ENCODE results near the gene PAFAH2. TPM values are rescaled to one million over a fixed set of nuclear protein-coding genes. Genes with fewer than 3 reads are reported as not detected.

Gene PAFAH2
- total RNA-seq, 1 experiment from 2014 or later: 8.4 TPM

DNA sequence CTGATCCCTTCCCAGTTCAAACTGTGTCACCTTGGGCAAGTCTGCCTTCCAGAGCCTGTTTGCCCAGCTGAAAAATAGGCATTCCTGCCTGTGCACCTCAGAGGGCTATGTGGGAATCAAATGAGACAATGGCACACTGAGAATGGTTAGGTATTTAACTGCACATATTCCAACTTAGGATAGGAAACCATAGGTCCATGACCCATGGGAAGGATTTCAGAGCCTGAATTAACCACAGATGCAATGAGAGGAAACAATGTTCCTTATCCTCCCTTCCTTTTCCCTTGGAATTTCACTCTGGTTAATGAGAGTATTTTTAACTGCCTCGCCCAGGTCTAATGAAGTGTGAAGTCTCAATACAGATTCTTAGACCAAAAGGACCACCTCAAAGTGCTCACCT lies 12.7 kb downstream of the PAFAH2 start:
- Mint-ChIP-seq H3K27me3 (ENCODE audit: unreplicated experiment) (no peaks in the 10 kb centered on the region), H3K27ac (ENCODE audit: unreplicated experiment) (no peak overlapping the region), H3K4me3 (ENCODE audit: low read depth, unreplicated experiment) (no peak overlapping the region), H3K36me3 (ENCODE audit: insufficient read depth, unreplicated experiment) (peaks cover 5% of the 10 kb centered on the region), H3K4me1 (ENCODE audit: low read depth, unreplicated experiment) (no peaks in the 10 kb centered on the region), H3K9me3 (ENCODE audit: low read depth, unreplicated experiment) (no peaks in the 10 kb centered on the region)
- DNase-seq: no peak
- no TSS peak for BruUV-seq (replicated peaks)
- intact Hi-C loops (cut with micrococcal nuclease; ENCODE audit: unreplicated experiment): no loop called here
- CTCF ChIA-PET: no interaction called here
- TF ChIP-seq CTCF (IDR thresholded peaks at IDR 0.05; ENCODE audit: unreplicated experiment): no peak

- H3K27ac Mint-ChIP-seq (ENCODE audit: unreplicated experiment): no peak overlapping the region
- CTCF ChIA-PET: no interaction called here
- H3K36me3 Mint-ChIP-seq (ENCODE audit: insufficient read depth, unreplicated experiment): no peaks in the 10 kb centered on the region
- BruUV-seq (replicated peaks): no TSS peak
- no peaks in the 10 kb centered on the region for H3K4me1 Mint-ChIP-seq (ENCODE audit: low read depth, unreplicated experiment)
- no peaks in the 10 kb centered on the region for H3K9me3 Mint-ChIP-seq (ENCODE audit: low read depth, unreplicated experiment)
- no peak for DNase-seq
- TF ChIP-seq CTCF (IDR thresholded peaks at IDR 0.05; ENCODE audit: unreplicated experiment): no peak
- intact Hi-C loops (cut with micrococcal nuclease; ENCODE audit: unreplicated experiment): no loop called here
- H3K27me3 Mint-ChIP-seq (ENCODE audit: unreplicated experiment): no peaks in the 10 kb centered on the region
- H3K4me3 Mint-ChIP-seq (ENCODE audit: low read depth, unreplicated experiment): no peak overlapping the region
Observed at GRCh38 chr1:25979210-25979609, 18.7 kb downstream of the PAFAH2 start.

- BruUV-seq (replicated peaks): no TSS peak
- Mint-ChIP-seq H3K27ac (ENCODE audit: unreplicated experiment) (no peak overlapping the region), H3K27me3 (ENCODE audit: unreplicated experiment) (no peaks in the 10 kb centered on the region), H3K36me3 (ENCODE audit: insufficient read depth, unreplicated experiment) (no peaks in the 10 kb centered on the region), H3K4me1 (ENCODE audit: low read depth, unreplicated experiment) (no peaks in the 10 kb centered on the region), H3K9me3 (ENCODE audit: low read depth, unreplicated experiment) (no peaks in the 10 kb centered on the region), H3K4me3 (ENCODE audit: low read depth, unreplicated experiment) (no peak overlapping the region)
- intact Hi-C loops (cut with micrococcal nuclease; ENCODE audit: unreplicated experiment): no loop called here
- DNase-seq: no peak
- no peak for TF ChIP-seq CTCF (IDR thresholded peaks at IDR 0.05; ENCODE audit: unreplicated experiment)
- CTCF ChIA-PET: no interaction called here
Observed at GRCh38 chr1:25978403-25978802, 19.5 kb downstream of the PAFAH2 start.

DNA sequence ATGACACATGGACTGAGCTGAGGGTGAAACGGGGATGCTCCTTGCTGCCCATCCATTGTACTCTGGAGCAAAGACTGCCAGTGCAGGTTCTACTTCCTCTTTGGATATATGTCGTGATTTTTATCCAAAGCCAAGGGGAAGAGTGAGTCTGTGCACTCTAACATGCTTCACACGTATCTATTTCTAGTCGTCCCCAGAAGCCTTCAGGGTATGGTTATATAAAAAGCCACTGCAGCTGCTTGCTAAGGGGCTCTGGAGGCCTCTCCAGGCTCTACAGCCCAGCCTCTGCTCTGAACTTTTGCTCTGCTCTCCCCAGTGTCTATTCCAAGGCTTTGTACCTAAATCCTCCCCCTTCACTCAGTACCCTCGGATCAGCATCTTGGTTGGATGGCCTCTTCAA lies 20.1 kb downstream of the PAFAH2 start:
- H3K27me3 Mint-ChIP-seq (ENCODE audit: unreplicated experiment): no peaks in the 10 kb centered on the region
- H3K36me3 Mint-ChIP-seq (ENCODE audit: insufficient read depth, unreplicated experiment): no peaks in the 10 kb centered on the region
- TF ChIP-seq CTCF (IDR thresholded peaks at IDR 0.05; ENCODE audit: unreplicated experiment): no peak
- H3K9me3 Mint-ChIP-seq (ENCODE audit: low read depth, unreplicated experiment): no peaks in the 10 kb centered on the region
- CTCF ChIA-PET: no interaction called here
- no peak overlapping the region for H3K27ac Mint-ChIP-seq (ENCODE audit: unreplicated experiment)
- intact Hi-C loops (cut with micrococcal nuclease; ENCODE audit: unreplicated experiment): no loop called here
- no TSS peak for BruUV-seq (replicated peaks)
- no peak for DNase-seq
- no peaks in the 10 kb centered on the region for H3K4me1 Mint-ChIP-seq (ENCODE audit: low read depth, unreplicated experiment)
- no peak overlapping the region for H3K4me3 Mint-ChIP-seq (ENCODE audit: low read depth, unreplicated experiment)

Data from Calu3 (cell line).